Endodermal cell (in vitro differentiated cells): ENCODE data around the gene CORO7. TPM values are rescaled to one million over a fixed set of nuclear protein-coding genes. Genes with fewer than 3 reads are reported as not detected.

Experiments
- DNase-seq: peaks from one replicate; pipeline ENCODE4 v3.0.0-alpha.2; 2017
- H3K27ac ChIP-seq: 2 replicates; pipeline ENCODE4 v1.5.1; 2013; ENCODE audit warnings: mild to moderate bottlenecking, low read depth, low read length, moderate library complexity
- H3K27me3 ChIP-seq: 2 replicates; pipeline ENCODE4 v1.6.1; 2013; ENCODE audit warnings: mild to moderate bottlenecking, low read length, moderate library complexity; ENCODE audit not compliant: insufficient read depth, control insufficient read depth, poor library complexity, severe bottlenecking
- H3K36me3 ChIP-seq: 2 replicates; pipeline ENCODE4 v1.7.0; 2013; ENCODE audit warnings: mild to moderate bottlenecking, low read length, moderate library complexity; ENCODE audit not compliant: control insufficient read depth, insufficient read depth
- H3K4me1 ChIP-seq: one replicate; pipeline ENCODE4 v1.7.0; 2013; ENCODE audit warnings: low read length; ENCODE audit not compliant: control insufficient read depth, insufficient read depth
- H3K4me3 ChIP-seq: 2 replicates; pipeline ENCODE4 v1.5.1; 2013; ENCODE audit warnings: mild to moderate bottlenecking, low read length, moderate library complexity
- H3K9ac ChIP-seq: 2 replicates; pipeline ENCODE4 v1.6.1; 2013; ENCODE audit warnings: mild to moderate bottlenecking, low read length, moderate library complexity; ENCODE audit not compliant: poor library complexity, severe bottlenecking; ENCODE audit errors: extremely low read depth
- H3K9me3 ChIP-seq: 2 replicates; pipeline ENCODE4 v1.6.1; 2013; ENCODE audit warnings: mild to moderate bottlenecking, low read length, moderate library complexity; ENCODE audit not compliant: control insufficient read depth
- H3K27ac Mint-ChIP-seq: 2 replicates; pipeline ENCODE4 v1.8.0; 2020; ENCODE audit warnings: mixed read lengths
- H3K27me3 Mint-ChIP-seq: 2 replicates; pipeline ENCODE4 v1.8.0; 2021; ENCODE audit warnings: mild to moderate bottlenecking, mixed read lengths; ENCODE audit not compliant: insufficient read depth
- H3K36me3 Mint-ChIP-seq: 2 replicates; pipeline ENCODE4 v1.8.0; 2020; ENCODE audit warnings: low read depth, mixed read lengths
- H3K4me1 Mint-ChIP-seq: 2 replicates; pipeline ENCODE4 v1.8.0; 2020; ENCODE audit warnings: mixed read lengths
- H3K4me3 Mint-ChIP-seq: 2 replicates; pipeline ENCODE4 v1.8.0; 2020; ENCODE audit warnings: mild to moderate bottlenecking, moderate library complexity, mixed read lengths
- H3K9me3 Mint-ChIP-seq: 2 replicates; pipeline ENCODE4 v1.8.0; 2020; ENCODE audit warnings: mild to moderate bottlenecking, mixed read lengths
- WGBS, 2 experiments: methylation state at CpG; one replicate each; pipeline versions ENCODE4 v1.1.5 to v1.1.7; 2013; ENCODE audit warnings: missing lambda C conversion rate in 2 of 2, mixed read lengths in 1 of 2; ENCODE audit not compliant: insufficient coverage in 1 of 2, insufficient read length in 1 of 2; 5-methylcytosine and 5-hydroxymethylcytosine counted together
- total RNA-seq, 2 donors: library from RNA; stranded (reverse); fragmentation: NEBNext Ultra II Directional in 1 of 2; extraction: Animal tissue kit (Norgen Biotek cat#: 25700) in 1 of 2; gene quantifications; 2 replicates in 1 of 2; 3 replicates in 1 of 2; pipeline ENCODE4 v1.2.1, GENCODE V29; 2021
- TF ChIP-seq, protein P1 (sequence below): fragments of 200-600 bp; sonication (generic); conservative IDR thresholded peaks from 2 replicates; pipeline ENCODE4 v1.5.0; 2021; ENCODE audit warnings: antibody characterized with exemption, mild to moderate bottlenecking

Gene CORO7
- total RNA-seq, 2 donors from 2014 or later = 32.5 to 37.5 TPM

- H3K4me1 Mint-ChIP-seq = no peaks in the 10 kb centered on the region
- peaks cover 4% of the 10 kb centered on the region for H3K27me3 Mint-ChIP-seq
- H3K9me3 ChIP-seq = no peaks in the 10 kb centered on the region
- no peak overlapping the region for H3K9ac ChIP-seq
- no peak overlapping the region for H3K4me3 ChIP-seq
- H3K27ac ChIP-seq = no peak overlapping the region
- no peaks in the 10 kb centered on the region for H3K4me1 ChIP-seq
- no peak for DNase-seq
- TF ChIP-seq, protein P1, sequence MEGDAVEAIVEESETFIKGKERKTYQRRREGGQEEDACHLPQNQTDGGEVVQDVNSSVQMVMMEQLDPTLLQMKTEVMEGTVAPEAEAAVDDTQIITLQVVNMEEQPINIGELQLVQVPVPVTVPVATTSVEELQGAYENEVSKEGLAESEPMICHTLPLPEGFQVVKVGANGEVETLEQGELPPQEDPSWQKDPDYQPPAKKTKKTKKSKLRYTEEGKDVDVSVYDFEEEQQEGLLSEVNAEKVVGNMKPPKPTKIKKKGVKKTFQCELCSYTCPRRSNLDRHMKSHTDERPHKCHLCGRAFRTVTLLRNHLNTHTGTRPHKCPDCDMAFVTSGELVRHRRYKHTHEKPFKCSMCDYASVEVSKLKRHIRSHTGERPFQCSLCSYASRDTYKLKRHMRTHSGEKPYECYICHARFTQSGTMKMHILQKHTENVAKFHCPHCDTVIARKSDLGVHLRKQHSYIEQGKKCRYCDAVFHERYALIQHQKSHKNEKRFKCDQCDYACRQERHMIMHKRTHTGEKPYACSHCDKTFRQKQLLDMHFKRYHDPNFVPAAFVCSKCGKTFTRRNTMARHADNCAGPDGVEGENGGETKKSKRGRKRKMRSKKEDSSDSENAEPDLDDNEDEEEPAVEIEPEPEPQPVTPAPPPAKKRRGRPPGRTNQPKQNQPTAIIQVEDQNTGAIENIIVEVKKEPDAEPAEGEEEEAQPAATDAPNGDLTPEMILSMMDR = no peak
- H3K36me3 Mint-ChIP-seq = peaks cover 2% of the 10 kb centered on the region
- peaks cover 6% of the 10 kb centered on the region for H3K36me3 ChIP-seq
- no peaks in the 10 kb centered on the region for H3K27me3 ChIP-seq
- no peaks in the 10 kb centered on the region for H3K9me3 Mint-ChIP-seq
- no peak overlapping the region for H3K27ac Mint-ChIP-seq
- WGBS, 2 experiments = 90 to 94% methylated on average over 2 to 4 of the region's 4 CpGs
- no peak overlapping the region for H3K4me3 Mint-ChIP-seq
These were observed 3.5 kb downstream of the CORO7 start for GRCh38 chr16:4412854-4413253.

GRCh38 chr16:4412159-4412558, 4.2 kb downstream of the CORO7 start:
- no peak overlapping the region for H3K27ac Mint-ChIP-seq
- H3K9ac ChIP-seq = no peak overlapping the region

DNA sequence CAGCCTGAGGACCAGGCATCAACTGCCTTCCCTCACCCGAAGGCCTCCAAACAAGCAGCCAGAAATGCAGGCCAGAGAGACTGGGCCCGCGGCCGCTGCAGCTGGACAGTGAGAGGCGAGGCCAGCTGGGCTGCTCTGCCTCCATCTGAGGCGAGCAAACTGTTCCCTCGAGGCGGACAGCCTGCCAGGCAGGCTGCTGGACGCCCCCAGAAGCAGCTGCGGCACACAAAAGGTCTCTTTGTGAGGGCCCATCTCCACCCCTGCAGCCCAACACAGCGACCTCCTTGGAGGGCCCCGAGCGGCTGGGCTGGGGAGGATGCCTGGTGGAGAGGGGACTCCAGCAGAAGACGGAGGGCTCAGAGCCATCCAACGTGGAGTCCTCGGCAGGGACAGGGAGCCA, 4.7 kb downstream of the CORO7 start:
- Mint-ChIP-seq H3K4me1 (no peaks in the 10 kb centered on the region), H3K4me3 (no peak overlapping the region), H3K27ac (no peak overlapping the region), H3K36me3 (peaks cover 2% of the 10 kb centered on the region), H3K9me3 (no peaks in the 10 kb centered on the region), H3K27me3 (no peaks in the 10 kb centered on the region)
- Histone ChIP-seq H3K9me3 (no peaks in the 10 kb centered on the region), H3K27ac (peak overlapping the region; percentile 73), H3K9ac (no peak overlapping the region), H3K27me3 (no peaks in the 10 kb centered on the region), H3K4me1 (no peaks in the 10 kb centered on the region), H3K36me3 (peaks cover 6% of the 10 kb centered on the region), H3K4me3 (no peak overlapping the region)
- TF ChIP-seq, protein P1 = no peak
- no peak for DNase-seq
- 87 to 94% methylated on average over 8 to 16 of the region's 16 CpGs for WGBS, 2 experiments

More at GRCh38 chr16:4412159-4412558, 4.2 kb downstream of the CORO7 start:
- DNase-seq = no peak
- Histone ChIP-seq H3K27me3 (no peaks in the 10 kb centered on the region), H3K36me3 (peaks cover 6% of the 10 kb centered on the region), H3K4me1 (no peaks in the 10 kb centered on the region), H3K27ac (peak overlapping the region; percentile 73), H3K4me3 (no peak overlapping the region), H3K9me3 (no peaks in the 10 kb centered on the region)
- H3K4me1 Mint-ChIP-seq = no peaks in the 10 kb centered on the region
- H3K36me3 Mint-ChIP-seq = peaks cover 2% of the 10 kb centered on the region
- WGBS, 2 experiments = 91 to 94% methylated on average over 3 to 8 of the region's 8 CpGs
- H3K9me3 Mint-ChIP-seq = no peaks in the 10 kb centered on the region
- no peaks in the 10 kb centered on the region for H3K27me3 Mint-ChIP-seq
- TF ChIP-seq, protein P1 = no peak
- no peak overlapping the region for H3K4me3 Mint-ChIP-seq
